ENCODE data around the gene RASSF4. TPM values are rescaled to one million over a fixed set of nuclear protein-coding genes. Genes with fewer than 3 reads are reported as not detected.

Gene RASSF4
- total RNA-seq, 3 donors from 2014 or later, result 20.0 to 50.6 (median 32.3) TPM

DNA sequence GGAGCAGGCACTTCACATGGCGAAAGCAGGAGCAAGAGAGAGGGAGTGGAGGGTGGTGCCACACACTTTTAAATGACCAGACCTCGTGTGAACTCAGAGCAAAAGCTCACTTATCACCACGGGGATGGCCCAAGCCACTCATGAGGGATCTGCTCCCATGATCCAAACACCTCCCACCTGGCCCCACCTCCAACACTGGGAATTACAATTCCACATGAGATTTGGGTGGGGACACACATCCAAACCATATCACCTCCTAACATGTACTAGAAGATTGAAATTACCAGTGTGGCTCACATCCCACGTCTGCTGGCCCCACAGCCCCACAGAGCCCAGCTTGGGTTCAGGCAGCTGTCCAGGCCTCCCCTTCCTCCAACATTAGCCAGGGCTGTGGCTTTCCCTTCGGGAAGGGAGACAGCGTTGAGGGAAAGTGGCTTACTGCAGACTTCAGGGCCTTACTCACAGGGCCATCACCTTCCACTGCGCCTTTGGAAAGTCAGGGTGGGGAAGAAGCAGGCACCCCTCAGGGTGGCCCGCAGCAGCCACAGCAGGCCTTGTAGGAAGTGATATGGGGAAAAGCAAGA is 11.3 kb downstream of the RASSF4 start:
- Histone ChIP-seq H3K4me3 (no peak overlapping the region), H3K36me3 (ENCODE audit: low read depth) (no peaks in the 10 kb centered on the region), H3K9me3 (no peaks in the 10 kb centered on the region), H3K4me1 (ENCODE audit: low read depth) (peaks cover 17% of the 10 kb centered on the region)
- intact Hi-C loops (cut with DNase I, micrococcal nuclease), result no loop called here
- no peak for DNase-seq
- no peak for ATAC-seq
- TF ChIP-seq CTCF (IDR thresholded peaks at IDR 0.05), result no peak

GRCh38 chr10:44971434-44971833 is 11.8 kb downstream of the RASSF4 start:
- no peaks in the 10 kb centered on the region for H3K9me3 ChIP-seq
- H3K36me3 ChIP-seq (ENCODE audit: low read depth), result no peaks in the 10 kb centered on the region
- H3K4me1 ChIP-seq (ENCODE audit: low read depth), result peaks cover 15% of the 10 kb centered on the region
- H3K4me3 ChIP-seq, result no peak overlapping the region
- ATAC-seq (no peak), DNase-seq (no peak)
- TF ChIP-seq CTCF (IDR thresholded peaks at IDR 0.05), result no peak
- intact Hi-C loops (cut with DNase I, micrococcal nuclease), result no loop called here

DNA sequence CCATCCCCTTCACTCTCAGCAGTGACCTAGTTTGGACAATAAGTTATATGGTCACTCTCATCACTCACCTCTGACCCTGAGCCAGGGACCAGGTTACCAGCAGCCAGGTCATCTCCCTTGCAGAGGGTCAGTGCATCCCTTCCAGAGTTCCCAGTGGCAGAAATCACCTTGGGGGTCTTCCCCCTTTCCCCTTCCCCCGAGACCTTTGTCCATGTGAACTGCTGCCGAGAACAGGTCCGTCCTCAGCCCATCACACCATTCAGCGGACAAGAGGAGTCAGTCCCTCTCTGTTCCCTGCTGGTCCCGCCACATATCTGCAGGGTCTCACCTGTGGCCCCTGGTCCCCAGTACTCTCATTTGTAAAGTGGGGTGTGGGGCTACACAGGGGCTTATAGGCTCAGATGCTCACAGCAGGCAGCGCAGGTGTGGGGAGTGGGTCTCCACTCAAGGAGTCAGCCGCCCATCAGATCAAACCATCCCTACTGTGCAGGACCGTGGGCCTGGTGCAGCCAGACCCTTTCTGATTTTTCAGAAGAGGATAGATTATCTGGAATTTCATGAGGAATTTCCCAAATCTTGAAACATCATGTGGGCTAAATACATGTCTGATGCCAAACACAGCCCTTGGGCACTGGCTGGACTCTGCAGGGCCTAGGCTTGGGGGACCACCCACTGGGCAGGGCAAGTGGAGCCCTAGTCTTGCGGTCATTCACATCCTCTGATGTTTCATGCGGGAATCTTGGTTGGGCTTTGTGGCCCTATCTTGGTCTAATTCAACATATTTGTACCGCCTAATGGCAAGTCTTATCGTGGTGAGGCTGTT is 12.5 kb downstream of the RASSF4 start:
- no peak for TF ChIP-seq CTCF (IDR thresholded peaks at IDR 0.05)
- DNase-seq (no peak), ATAC-seq (no peak)
- Histone ChIP-seq H3K4me1 (ENCODE audit: low read depth) (peaks cover 15% of the 10 kb centered on the region), H3K4me3 (no peak overlapping the region), H3K9me3 (no peaks in the 10 kb centered on the region), H3K36me3 (ENCODE audit: low read depth) (no peaks in the 10 kb centered on the region)
- intact Hi-C loops (cut with DNase I, micrococcal nuclease), result no loop called here

DNA sequence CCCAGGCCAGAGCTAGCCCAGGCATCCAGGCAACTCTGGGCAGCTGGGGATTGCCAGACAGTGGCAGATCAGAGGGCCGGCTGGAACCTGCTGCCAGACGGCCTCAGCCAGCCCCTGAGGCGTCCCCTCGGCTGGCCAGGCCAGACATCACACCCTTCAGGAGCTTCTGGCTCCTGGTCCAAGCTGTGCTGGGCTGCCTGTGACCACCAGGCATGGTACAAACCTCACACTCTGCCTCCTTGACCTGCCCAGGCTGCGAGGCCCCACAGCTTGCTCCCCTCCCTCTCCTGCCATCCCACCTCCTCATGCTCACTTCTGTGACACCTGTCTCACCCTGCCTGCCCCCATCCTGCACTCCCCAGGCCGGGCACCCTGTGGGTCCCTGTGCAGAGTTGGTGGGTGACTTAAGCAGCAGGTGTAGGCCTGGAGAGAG is 13.3 kb downstream of the RASSF4 start:
- peaks cover 15% of the 10 kb centered on the region for H3K4me1 ChIP-seq (ENCODE audit: low read depth)
- no peak for DNase-seq
- no peaks in the 10 kb centered on the region for H3K36me3 ChIP-seq (ENCODE audit: low read depth)
- no peaks in the 10 kb centered on the region for H3K9me3 ChIP-seq
- intact Hi-C loops (cut with DNase I, micrococcal nuclease), result no loop called here
- no peak for ATAC-seq
- H3K4me3 ChIP-seq, result no peak overlapping the region
- no peak for TF ChIP-seq CTCF (IDR thresholded peaks at IDR 0.05)

DNA sequence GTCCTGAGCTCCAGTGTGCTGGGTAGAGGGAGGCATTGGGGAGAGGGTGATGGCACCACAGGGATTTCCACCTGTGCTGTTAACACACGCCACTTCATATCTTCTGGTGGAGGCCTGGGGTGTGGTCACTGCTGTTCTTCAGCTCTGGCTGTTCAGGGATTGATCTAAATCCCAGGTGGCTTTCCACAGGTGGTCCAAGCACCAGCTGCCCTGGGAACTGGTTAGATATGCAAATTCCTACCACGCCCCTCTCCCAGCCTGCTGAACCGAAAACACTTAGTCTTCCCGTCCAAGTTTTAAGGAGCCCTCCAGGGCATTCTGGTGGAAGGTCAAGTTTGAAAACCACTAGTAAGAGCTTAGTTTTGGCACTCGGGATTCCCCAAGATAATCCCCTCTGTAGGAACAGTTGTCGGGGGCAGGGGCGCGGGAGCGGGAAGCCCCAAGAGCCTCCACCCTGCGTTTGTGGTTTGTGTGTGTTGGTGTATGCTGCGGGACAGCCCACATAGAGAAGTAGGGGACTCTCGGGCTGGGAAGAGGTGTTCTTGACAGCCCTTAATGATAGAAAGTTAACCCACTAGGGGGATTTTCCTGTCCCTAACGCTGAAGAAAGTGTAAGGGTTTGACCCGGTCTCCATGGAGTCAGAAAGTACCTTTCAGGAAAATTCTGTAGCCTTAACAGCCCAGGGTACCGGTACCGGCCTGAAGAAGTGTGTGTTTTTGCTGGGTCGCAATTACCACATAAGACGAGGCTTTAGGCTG is 13.9 kb downstream of the RASSF4 start:
- Histone ChIP-seq H3K4me1 (ENCODE audit: low read depth) (peaks cover 21% of the 10 kb centered on the region), H3K36me3 (ENCODE audit: low read depth) (no peaks in the 10 kb centered on the region), H3K4me3 (no peak overlapping the region), H3K9me3 (no peaks in the 10 kb centered on the region)
- no peak for ATAC-seq
- TF ChIP-seq CTCF (IDR thresholded peaks at IDR 0.05), result no peak
- DNase-seq, result no peak
- intact Hi-C loops (cut with DNase I, micrococcal nuclease), result loop anchor here in 1 of 2 donors (2.0 kb wide), 1 partner anchor 41 kb away; no protein-coding TSS in a partner anchor

All from mucosa of descending colon (tissue), 3 donors.